SK-N-MC (cell line): ENCODE measurements around the gene RAMACL.

Experiments used
- EZH2 ChIP-seq: fragments of 200-600 bp; sonication (generic); IDR thresholded peaks from one replicate; pipeline ENCODE4 v1.6.1; 2017; ENCODE audit warnings: antibody characterized with exemption
- POLR2AphosphoS5 ChIP-seq: IDR thresholded peaks from 2 replicates; pipeline ENCODE4 v1.6.1; 2012; ENCODE audit warnings: mild to moderate bottlenecking, low read depth, low read length, borderline replicate concordance

- TF ChIP-seq EZH2 = no peak
- TF ChIP-seq POLR2AphosphoS5 = no peak
Observed at GRCh38 chr6:166558156-166559005, 28.1 kb downstream of the RAMACL start.
